ENCODE results near the gene KCNH8. TPM values are rescaled to one million over a fixed set of nuclear protein-coding genes. Genes with fewer than 3 reads are reported as not detected.

KCNH8 gene
- polyA plus RNA-seq, 4 donors: 1.2 to 2.2 (median 1.3) TPM

DNA sequence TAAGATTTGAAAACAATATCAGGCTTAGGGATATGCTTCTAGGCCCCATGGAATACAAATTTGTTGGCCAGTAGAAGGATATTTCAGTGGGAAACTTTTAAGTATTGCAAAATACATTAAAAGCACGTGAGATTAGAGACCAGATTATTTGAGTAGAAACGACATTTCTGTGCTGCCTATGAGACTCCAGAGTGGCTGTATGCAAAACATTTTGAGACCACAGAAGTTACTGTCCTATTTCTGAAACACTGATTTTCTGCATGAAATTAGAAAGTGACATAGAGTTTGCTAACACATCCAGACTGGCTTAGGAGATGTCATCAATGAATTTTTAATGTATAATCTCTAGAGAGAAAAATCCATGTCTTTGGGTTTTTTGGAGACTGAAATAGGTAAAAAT, 99.8 kb downstream of the KCNH8 start:
- no peak for DNase-seq (ENCODE audit: low read depth in 4 of 4, low spot score in 3 of 4)

DNA sequence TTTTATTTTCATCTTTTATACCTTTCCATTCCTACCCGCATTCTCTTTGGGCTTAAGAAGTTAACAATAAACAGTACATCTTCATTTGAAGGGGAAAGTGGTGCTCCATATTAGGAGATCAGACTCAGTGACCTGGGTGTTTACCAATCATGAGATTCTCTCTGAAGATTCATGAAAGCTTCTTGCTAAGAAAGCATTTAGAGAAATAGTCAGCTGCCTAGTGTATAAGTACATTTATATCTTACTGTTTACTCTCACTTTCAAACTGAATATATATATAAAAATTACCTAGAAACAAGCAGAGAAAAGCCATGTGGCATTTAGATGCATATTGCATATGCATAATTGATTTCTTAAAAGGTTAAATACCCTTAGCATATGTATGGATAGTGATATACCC, 100.5 kb downstream of the KCNH8 start:
- no peak for DNase-seq (ENCODE audit: low read depth in 4 of 4, low spot score in 3 of 4)

DNA sequence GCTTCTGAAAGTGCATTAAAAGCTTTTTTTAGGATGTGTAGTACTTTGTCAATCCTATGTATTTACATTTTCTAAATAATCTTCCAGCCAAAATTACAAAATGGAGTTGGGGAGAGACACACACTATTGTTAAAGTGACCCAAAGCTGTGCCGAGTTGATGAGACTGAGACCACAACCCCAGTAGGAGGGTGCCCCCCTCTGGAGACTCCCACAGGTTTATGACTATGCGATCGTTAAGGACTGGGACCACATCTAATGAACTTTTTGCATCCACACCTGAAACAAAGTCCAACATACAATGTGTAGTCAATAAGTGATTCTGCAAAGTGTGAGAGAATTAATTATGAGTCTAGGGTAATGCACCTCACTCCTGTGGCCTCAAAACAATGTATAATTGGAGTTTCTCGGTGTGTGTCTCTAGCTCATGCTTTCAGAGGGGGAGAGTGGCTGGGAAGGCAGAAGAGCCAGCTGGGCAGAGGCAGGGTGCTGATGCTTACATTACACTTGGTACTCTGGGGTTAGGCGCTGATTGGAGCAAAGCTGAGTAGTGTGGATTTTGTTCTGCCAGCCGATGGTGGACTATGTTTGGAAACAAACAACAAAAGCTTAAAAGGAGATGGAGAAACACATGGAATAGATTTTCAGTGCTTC, 102.8 kb downstream of the KCNH8 start:
- DNase-seq (ENCODE audit: low read depth in 4 of 4, low spot score in 3 of 4): no peak

DNA sequence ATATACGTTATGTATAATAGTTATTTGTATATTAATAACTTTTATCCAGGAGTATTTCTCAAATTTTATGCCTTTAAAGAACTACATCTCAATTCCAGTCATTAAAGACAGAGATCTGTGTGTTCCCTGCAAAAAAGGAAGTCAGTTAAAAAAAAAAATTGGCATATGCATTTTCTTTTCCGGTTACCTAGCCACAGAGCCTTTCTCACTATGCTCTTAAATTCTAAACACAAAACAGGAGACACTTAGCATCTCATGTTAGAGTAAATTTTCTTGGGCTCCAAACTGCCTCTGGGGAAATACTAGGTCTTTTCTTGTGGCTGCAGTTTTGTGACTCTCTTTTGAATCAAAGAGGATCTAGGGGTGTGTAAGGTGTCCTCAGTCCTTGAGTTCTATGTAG, 105.9 kb downstream of the KCNH8 start:
- DNase-seq (ENCODE audit: low read depth in 4 of 4, low spot score in 3 of 4): no peak

DNA sequence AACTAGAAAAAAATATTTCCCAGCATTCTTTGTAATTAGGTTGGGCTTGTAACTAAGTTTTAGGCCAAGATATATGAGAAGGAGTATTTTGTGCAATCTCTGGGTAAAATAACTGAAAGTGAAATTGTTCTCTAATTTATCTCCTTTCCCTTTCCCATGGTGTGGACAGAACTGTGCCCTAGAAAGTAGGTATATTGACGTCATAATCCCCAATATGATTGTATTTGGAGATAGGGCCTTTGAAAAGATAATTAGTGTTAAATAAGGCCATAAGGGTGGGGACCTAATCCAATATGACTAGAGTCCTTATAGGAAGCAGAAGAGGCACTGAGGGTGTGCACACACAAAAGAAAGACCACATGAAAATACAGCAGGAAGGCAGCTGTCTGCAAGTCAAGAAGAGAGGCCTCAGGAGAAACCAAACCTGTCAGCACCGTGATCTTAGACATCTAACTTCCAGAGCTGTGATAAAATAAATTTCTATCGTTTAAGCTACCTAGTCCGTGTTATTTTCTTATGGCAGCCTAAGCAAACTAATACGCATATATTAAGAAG, 106.6 kb downstream of the KCNH8 start:
- no peak for DNase-seq (ENCODE audit: low read depth in 4 of 4, low spot score in 3 of 4)

DNA sequence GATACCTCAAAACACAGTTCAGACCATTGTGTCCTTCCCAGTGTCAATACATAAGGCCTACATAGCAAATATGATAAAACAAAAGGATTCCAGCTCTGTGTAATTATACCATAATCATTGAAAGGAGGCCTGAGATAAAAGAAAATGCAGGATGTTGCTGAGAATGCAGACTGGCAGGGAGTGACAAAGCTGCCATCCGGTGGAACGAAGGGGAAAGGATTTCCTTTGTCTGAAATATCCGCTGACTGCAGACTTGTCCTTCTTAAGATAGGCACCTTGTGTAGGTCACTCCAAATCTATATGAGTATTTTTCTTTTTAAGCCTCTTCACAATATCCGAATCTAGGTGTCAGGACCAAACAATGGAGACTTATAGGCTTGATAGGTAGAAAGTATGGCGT, 108.0 kb downstream of the KCNH8 start:
- no peak for DNase-seq (ENCODE audit: low read depth in 4 of 4, low spot score in 3 of 4)

DNA sequence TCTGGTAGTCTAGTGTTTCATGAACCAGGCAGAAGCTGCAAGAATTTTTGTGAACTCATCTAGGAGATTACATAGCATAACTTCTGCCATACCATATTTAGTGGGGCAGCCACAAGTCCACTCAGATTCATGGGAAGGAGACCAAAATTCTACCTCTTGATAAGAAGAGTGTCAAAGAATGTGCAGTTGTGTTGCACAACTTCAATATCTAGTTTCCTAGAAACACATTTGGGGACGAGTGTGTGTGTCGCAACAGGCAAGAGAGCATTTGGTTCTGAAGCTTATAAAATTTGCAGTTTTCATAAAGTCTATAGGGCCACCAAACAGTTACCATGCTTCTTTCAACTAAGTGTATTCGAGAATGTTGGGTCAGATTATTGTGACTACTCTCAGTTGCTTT, 115.3 kb downstream of the KCNH8 start:
- DNase-seq (ENCODE audit: low read depth in 4 of 4, low spot score in 3 of 4): no peak

DNA sequence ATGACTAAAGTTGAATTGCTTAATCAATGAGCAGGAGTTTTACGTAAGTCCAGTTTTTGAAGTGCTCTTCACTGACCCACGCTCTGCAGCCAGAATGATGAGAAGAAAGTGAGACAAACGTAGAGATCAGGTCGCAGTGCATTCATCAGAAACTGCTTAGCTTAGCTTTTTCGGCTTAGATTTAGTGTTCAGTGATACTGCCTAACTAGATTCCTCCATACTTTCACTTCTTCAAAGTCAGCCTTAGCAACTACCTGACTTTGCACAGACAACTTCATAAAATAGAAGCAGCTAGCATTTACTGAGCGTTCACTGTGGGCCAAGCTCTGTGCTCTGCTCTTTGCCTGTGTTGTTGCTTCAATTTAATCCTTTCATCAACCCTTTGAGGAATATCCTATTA, 116.1 kb downstream of the KCNH8 start:
- no peak for DNase-seq (ENCODE audit: low read depth in 4 of 4, low spot score in 3 of 4)

DNA sequence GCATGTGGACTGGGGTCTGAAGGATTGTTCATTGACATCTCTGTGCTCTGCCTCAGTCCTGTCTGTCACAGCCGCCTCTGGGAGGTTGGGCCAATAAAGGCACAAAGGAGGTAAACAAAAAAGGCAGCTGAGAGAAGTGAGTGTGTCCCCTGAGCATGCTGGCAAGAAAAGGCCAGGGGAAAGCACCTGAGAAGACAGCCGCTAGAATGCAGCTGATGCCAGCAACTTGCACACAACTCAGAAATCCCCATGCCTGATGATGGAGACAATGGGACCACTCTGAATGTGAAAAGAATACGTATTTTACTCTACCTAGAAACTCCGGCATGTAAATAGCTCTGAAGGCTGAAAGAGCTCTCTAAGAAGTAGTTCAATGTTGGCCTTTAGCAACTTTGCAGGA, 118.7 kb downstream of the KCNH8 start:
- no peak for DNase-seq (ENCODE audit: low read depth in 4 of 4, low spot score in 3 of 4)

DNA sequence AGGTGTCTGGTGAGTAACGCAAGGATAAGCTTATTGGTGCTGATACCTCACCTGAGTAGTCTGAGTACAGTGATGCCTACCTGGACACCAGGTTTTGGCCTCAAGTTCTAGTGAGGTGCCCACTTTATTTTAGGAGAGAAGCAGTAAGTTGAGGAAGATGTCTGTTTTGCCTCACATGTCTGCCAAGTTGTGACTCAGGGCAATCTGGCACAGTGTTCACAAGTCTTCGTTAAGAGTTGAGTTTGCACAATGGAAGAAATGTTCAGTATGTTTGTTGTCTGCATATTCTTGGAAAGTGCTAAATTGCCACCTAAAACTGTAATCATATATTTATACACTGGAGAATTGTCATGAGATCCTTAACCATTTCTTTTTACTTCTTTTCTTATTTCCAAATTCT, 122.2 kb downstream of the KCNH8 start:
- no peak for DNase-seq (ENCODE audit: low read depth in 4 of 4, low spot score in 3 of 4)

DNA sequence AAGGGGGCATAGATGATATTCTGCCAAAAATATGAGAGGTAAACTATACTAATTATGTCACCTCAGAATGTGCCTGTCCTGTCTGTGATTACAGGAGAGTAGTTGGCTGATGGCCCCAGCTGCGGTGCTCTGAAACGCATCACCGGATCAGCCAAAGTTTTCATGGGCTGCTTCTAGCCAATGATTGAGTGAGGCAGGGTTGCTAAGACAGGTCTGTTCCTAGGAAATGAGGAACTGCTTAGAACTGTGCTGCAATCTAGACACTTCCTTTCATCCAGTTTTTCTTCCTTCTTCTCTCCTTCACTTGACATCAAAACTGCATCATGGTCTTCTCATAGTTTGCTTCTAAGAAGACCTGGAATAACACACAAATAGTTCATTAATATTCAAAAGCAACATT, 124.0 kb downstream of the KCNH8 start:
- no peak for DNase-seq (ENCODE audit: low read depth in 4 of 4, low spot score in 3 of 4)

DNA sequence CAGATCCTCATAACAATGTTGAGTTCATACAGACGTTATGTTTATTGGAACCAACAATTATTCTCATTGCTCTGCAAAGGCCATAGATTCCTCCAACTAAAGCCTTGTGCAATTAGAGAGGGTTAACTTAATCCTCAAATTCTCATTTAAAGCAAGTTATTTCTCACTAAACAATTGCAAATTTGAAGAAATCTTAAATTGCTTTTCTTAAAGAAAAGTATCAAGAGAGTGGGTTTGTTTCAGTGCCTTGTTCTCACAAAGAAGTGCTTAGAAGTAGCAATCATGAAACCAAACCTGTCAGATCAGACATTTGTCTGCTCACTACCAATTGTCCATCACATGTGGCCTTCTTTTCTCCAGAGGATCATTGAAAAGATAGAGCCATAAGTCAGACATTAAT, 124.8 kb downstream of the KCNH8 start:
- no peak for DNase-seq (ENCODE audit: low read depth in 4 of 4, low spot score in 3 of 4)

DNA sequence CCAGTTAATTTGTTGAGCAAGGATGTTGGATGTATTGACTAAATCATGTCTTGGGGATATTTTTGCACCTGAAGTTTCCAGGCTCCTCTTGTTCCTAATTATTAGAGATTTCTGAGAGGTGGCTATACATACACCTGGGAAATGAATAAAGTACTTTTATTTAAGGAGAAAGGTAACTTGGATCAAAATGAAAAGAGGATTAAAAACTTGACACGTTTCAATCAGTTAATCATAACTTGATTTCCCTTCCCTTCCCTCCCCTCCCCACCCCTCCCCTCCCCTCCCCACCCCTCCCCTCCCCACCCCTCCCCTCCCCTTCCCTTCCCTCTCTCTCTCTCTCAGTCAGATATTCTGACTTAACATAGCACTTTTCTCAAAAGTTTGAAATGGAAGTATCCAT, 126.3 kb downstream of the KCNH8 start:
- DNase-seq (ENCODE audit: low read depth in 4 of 4, low spot score in 3 of 4): no peak

DNA sequence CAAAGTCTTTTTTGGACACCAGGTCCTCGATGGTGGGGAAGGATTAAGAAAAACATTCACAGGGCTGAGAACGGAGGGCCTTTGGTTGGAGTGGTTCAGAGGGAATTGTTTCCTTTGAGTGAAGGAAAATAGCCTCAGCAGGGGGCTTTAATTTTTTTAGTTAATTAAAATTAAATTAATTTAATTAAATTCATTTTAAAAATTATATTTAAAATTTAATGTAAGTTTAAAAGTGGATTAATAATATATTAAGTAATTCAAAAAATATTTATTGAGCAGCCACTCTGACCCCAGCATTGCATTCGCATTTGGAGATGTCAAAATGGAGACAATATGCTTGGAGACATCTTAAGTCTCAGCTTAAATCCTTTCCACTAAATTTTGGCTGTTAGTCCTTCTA, 136.7 kb downstream of the KCNH8 start:
- DNase-seq (ENCODE audit: low read depth in 4 of 4, low spot score in 3 of 4): no peak

DNA sequence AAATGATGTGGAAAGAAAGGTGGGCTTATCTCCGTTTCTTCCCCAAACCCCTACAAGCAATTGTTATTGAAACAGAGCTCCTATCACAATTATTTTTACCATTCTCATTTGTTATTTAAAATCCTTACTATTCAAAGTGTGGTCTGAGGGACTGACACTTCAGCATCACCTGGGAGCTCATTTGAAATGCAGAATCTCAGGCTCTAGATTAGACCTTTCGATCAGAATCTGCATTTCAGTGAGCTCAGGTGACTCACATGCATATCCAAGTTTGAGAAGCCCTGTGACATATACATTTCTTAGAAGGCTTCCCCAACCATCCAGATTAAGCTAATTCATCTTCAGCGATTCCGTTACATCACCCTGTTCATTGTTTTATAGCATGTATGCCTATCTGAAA, 145.0 kb downstream of the KCNH8 start:
- DNase-seq (ENCODE audit: low read depth in 4 of 4, low spot score in 3 of 4): no peak

DNA sequence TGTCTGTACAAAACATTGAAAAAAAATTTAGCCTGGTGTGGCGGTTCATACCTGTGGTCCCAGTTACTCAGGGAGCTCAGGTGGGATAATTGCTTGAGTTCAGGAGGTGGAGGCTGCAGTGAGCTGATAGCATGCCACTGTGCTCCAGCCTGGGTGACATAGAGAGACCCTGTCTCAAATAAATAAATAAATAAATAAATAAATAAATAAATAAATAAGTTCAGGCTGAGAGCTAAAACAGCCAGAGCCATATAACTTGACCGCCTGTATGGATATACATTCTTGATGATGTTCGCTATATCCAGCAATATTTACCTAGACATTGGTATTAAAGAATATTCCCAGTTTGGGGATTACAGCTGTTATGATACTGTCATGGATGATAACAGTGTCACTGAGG, 146.9 kb downstream of the KCNH8 start:
- no peak for DNase-seq (ENCODE audit: low read depth in 4 of 4, low spot score in 3 of 4)

DNA sequence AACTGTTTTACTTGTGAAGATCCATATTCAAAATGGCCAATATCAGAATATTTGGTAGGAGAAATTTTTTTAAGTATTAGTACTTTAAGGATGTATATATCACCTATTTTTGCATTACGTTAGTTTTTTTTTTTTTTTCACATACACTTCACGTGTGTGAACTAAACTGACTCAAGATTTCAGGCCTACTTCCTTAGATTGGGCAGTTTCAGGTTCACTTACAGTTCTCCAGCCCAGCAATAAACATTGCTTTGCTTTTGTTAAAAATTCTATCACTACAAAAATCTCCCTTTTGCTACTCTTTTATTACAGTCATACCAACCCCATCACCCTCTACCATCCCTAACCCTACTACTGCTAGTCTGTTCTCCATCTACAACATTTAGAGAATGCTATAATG, 183.6 kb downstream of the KCNH8 start:
- DNase-seq (ENCODE audit: low read depth in 4 of 4, low spot score in 3 of 4): no peak

DNA sequence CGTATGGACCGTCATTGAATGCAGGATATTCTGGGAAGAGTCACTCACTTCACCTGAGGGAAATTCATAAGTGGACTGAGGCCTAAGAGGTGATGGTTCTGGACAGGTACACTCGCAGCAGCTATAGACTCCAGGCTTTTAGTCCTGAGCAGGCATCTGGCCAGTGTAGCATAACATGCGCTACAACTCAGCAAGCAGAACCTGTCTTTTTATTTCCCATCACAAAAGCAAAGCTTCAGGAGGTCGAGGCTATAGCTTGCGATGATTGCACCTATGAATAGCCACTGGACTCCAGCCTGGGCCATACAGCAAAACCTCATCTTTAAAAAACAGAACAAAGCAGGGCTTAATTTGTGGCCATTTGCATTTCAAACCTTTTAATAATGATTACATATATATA, 185.8 kb downstream of the KCNH8 start:
- no peak for DNase-seq (ENCODE audit: low read depth in 4 of 4, low spot score in 3 of 4)

DNA sequence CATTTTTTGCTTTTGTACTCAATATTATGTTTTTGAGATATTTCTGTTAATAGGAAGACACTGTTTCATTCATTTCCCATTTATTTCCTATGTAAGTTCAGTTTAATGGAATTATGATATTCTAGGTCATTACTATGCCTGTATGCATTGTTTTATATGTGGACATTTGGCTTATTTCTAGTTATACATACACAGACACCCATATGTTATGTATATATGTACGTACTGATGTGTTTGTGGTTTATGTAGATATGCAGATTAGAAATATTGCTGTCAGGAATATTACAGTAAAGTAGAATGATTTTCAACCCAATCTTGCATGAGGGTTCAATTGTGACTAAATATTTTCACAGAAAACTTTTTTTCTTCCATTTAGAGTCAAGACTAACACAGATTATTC, 190.5 kb downstream of the KCNH8 start:
- no peak for DNase-seq (ENCODE audit: low read depth in 4 of 4, low spot score in 3 of 4)

DNA sequence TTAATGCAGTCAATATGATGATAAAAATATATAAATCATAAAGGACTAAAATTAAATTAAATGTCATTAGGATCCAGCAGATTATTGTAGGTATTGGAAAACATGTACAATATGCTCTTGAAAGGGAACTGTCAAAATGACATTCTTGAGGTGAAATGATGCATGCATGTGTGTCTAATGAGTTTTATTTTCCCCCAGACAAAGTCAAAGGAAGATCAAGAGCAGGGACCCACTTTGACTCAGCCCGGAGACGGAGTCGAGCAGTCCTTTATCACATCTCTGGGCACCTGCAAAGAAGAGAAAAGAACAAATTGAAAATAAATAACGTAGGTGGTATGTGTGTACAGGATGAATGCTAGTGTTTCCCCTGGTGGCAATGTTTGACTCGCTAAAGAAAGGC, 194.1 kb downstream of the KCNH8 start:
- DNase-seq (ENCODE audit: low read depth in 4 of 4, low spot score in 3 of 4): no peak

DNA sequence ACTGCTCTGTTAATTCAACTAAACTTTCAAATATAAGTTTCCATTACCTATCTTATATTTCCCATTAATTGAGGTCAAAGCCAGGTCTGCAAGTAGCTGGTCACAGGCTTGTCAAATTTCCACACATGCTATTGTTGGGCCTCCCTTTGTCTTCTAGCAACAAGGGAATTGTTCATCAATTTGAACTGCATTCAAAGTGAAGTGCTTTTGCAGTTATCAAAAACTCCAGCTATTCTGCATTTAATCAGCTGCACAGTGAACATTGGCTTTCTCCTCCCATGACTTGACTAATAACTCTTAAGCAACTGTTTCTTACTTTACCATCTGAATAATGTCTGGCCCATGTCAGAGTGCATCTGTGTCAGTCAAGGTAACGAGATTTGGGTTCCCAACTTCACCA, 198.4 kb downstream of the KCNH8 start:
- no peak for DNase-seq (ENCODE audit: low read depth in 4 of 4, low spot score in 3 of 4)

DNA sequence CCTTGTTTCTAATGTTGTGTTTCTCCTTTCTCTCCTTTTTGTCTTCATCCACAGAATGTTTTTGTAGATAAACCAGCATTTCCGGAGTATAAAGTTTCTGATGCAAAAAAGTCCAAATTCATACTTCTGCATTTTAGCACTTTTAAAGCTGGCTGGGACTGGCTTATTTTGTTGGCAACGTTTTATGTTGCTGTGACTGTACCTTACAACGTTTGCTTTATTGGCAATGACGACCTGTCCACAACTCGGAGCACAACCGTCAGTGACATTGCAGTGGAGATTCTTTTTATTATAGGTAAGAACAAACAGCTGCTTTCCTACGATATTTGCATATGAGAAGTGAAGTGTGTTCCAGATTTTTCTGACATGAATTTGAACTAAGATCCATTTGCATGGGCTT, 199.4 kb downstream of the KCNH8 start:
- no peak for DNase-seq (ENCODE audit: low read depth in 4 of 4, low spot score in 3 of 4)

DNA sequence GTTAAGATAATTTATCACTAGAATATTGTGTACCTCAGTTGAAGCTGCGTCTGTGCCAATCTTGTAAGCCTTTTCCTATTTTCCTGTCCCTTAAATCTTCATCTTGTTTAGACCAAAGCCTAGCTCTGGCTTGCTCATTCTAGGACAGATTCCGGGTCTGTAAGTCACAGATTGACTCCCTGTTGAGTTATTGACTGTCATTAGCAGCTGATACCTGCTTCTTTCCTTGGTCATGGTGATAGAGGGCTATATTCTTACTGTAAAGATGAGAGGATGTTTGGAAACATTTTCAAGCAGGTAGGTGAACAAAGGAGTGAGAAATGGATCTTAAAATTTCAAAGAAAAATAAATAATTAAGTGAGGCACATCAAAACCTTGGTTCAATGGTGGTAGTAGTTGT, 200.2 kb downstream of the KCNH8 start:
- DNase-seq (ENCODE audit: low read depth in 4 of 4, low spot score in 3 of 4): no peak

All from left renal pelvis (tissue), 4 donors.